GM12878 (cell line): Measurements from ENCODE around the gene HOOK2.

ENCODE experiments used
- BCL11A ChIP-seq: IDR thresholded peaks from 2 replicates; pipeline ENCODE4 v1.6.1; 2011; ENCODE audit warnings: low read depth, low read length
- EP300 ChIP-seq, 2 experiments: fragments of 150-350 bp in 1 of 2; IDR thresholded peaks; 2 replicates each; pipeline ENCODE4 v1.6.1; 2011 to 2012; ENCODE audit warnings: low read depth in 2 of 2, low read length in 2 of 2, borderline replicate concordance in 1 of 2, improper control_type of control experiment in 1 of 2, inconsistent platforms in 1 of 2; ENCODE audit not compliant: control insufficient read depth in 1 of 2
- FOS ChIP-seq: IDR thresholded peaks from 3 replicates; pipeline ENCODE4 v1.6.1; 2011; ENCODE audit warnings: borderline replicate concordance; ENCODE audit not compliant: insufficient read length; ENCODE audit errors: extremely low read depth
- IRF4 ChIP-seq: IDR thresholded peaks from 2 replicates; pipeline ENCODE4 v1.6.1; 2011; ENCODE audit warnings: low read depth, low read length
- PAX5 ChIP-seq: IDR thresholded peaks from 2 replicates; pipeline ENCODE4 v1.6.1; 2011; ENCODE audit warnings: low read depth, low read length, borderline replicate concordance
- PML ChIP-seq: IDR thresholded peaks from 2 replicates; pipeline ENCODE4 v1.6.1; 2012; ENCODE audit warnings: low read length, inconsistent platforms
- POLR2A ChIP-seq: IDR thresholded peaks from 2 replicates; pipeline ENCODE4 v1.6.1; 2011; ENCODE audit warnings: low read depth, mild to moderate bottlenecking, low read length
- POLR2AphosphoS2 ChIP-seq: IDR thresholded peaks from 2 replicates; pipeline ENCODE4 v1.6.1; 2011; ENCODE audit warnings: low read depth, mild to moderate bottlenecking, low read length, improper control_type of control experiment, moderate library complexity
- SMARCA5 ChIP-seq: fragments of 450-650 bp; IDR thresholded peaks from 2 replicates; pipeline ENCODE4 v1.6.1; 2017; ENCODE audit warnings: mild to moderate bottlenecking
- SP1 ChIP-seq: IDR thresholded peaks from one replicate; pipeline ENCODE4 v1.6.1; 2011; ENCODE audit warnings: low read depth, low read length
- SRF ChIP-seq, 2 experiments: IDR thresholded peaks; 2 replicates each; pipeline ENCODE4 v1.6.1; 2011; ENCODE audit warnings: low read depth in 2 of 2, low read length in 2 of 2, mild to moderate bottlenecking in 1 of 2, moderate library complexity in 1 of 2
- TF ChIP-seq, protein P1 (sequence below), 3 experiments: IDR thresholded peaks in 2 of 3; conservative IDR thresholded peaks in 1 of 3; 2 replicates each; pipeline ENCODE4 v1.5.1; 2011; ENCODE audit warnings: low read depth in 3 of 3, low read length in 3 of 3, mild to moderate bottlenecking in 3 of 3, control low read depth in 2 of 3, moderate library complexity in 2 of 3, inconsistent platforms in 1 of 3, mixed read lengths in 1 of 3; ENCODE audit not compliant: control insufficient read depth in 2 of 3, insufficient read depth in 1 of 3; ENCODE audit errors: extremely low read depth in 1 of 3
- TF ChIP-seq, protein P2 (sequence below): fragments of 450-650 bp; IDR thresholded peaks from 2 replicates; pipeline ENCODE4 v1.6.1; 2017; ENCODE audit warnings: mild to moderate bottlenecking

DNA sequence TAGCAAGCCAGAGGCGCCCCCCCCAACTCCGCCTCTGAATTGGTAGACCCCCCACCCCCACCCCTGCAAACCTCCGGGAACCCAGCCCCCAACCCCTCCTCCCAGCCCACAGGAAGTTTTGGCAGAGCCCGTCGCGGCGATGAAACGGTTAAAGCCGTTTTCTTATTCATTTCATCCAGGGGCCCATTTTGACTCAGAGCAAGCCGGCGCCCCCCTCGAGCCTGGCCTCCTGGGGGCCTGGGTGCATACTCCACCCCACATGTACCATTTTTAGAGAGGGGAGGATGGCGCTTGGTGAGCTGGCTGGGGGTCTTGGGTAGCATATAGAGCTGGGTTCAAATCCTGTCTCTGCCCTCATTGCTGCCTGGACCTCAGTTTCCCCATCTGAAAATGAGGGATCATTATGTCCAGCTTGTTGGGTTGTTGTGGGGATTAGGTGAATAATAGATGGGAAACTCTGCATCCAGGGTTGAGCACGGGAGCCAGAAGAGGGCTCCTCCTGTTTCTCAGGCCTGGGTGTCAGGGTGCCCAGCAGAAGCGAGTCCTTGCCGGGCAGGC lies 8.0 kb upstream of the HOOK2 start:
- TF ChIP-seq FOS, result no peak
- no peak for TF ChIP-seq EP300 (IDR thresholded peaks at IDR 0.05; ENCODE audit: borderline replicate concordance in 1 of 2, control insufficient read depth in 1 of 2, low read depth in 2 of 2, low read length in 2 of 2)
- peak; percentile 16; the same call in 1 of the 2 replicates for TF ChIP-seq POLR2A
- TF ChIP-seq, protein P1, sequence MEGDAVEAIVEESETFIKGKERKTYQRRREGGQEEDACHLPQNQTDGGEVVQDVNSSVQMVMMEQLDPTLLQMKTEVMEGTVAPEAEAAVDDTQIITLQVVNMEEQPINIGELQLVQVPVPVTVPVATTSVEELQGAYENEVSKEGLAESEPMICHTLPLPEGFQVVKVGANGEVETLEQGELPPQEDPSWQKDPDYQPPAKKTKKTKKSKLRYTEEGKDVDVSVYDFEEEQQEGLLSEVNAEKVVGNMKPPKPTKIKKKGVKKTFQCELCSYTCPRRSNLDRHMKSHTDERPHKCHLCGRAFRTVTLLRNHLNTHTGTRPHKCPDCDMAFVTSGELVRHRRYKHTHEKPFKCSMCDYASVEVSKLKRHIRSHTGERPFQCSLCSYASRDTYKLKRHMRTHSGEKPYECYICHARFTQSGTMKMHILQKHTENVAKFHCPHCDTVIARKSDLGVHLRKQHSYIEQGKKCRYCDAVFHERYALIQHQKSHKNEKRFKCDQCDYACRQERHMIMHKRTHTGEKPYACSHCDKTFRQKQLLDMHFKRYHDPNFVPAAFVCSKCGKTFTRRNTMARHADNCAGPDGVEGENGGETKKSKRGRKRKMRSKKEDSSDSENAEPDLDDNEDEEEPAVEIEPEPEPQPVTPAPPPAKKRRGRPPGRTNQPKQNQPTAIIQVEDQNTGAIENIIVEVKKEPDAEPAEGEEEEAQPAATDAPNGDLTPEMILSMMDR (IDR thresholded peaks at IDR 0.05 in 2 of 3, conservative IDR thresholded peaks at IDR 0.05 in 1 of 3; ENCODE audit: control insufficient read depth in 2 of 3, extremely low read depth in 1 of 3, insufficient read depth in 1 of 3, low read depth in 3 of 3, low read length in 3 of 3), result no peak
- TF ChIP-seq BCL11A, result no peak
- no peak for TF ChIP-seq PML
- no peak for TF ChIP-seq PAX5
- TF ChIP-seq IRF4, result no peak
- TF ChIP-seq, protein P2, sequence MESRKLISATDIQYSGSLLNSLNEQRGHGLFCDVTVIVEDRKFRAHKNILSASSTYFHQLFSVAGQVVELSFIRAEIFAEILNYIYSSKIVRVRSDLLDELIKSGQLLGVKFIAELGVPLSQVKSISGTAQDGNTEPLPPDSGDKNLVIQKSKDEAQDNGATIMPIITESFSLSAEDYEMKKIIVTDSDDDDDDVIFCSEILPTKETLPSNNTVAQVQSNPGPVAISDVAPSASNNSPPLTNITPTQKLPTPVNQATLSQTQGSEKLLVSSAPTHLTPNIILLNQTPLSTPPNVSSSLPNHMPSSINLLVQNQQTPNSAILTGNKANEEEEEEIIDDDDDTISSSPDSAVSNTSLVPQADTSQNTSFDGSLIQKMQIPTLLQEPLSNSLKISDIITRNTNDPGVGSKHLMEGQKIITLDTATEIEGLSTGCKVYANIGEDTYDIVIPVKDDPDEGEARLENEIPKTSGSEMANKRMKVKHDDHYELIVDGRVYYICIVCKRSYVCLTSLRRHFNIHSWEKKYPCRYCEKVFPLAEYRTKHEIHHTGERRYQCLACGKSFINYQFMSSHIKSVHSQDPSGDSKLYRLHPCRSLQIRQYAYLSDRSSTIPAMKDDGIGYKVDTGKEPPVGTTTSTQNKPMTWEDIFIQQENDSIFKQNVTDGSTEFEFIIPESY, result no peak
- TF ChIP-seq SRF (IDR thresholded peaks at IDR 0.05; ENCODE audit: low read depth in 2 of 2, low read length in 2 of 2), result no peak
- 0 out of 2 replicates have a peak, but pooled peaks have one; percentile 23 for TF ChIP-seq SMARCA5
- TF ChIP-seq SP1, result no peak
- TF ChIP-seq POLR2AphosphoS2, result no peak
